ENCODE data around the gene SBNO1. TPM values are rescaled to one million over a fixed set of nuclear protein-coding genes. Genes with fewer than 3 reads are reported as not detected.

Gene SBNO1
- total and polyA plus RNA-seq, 12 donors = 3.8 to 30.9 (median 23.4) TPM

- no peak for DNase-seq
- H3K36me3 ChIP-seq (replicated peaks in 1 of 2) = peaks cover 0 to 38% of the 10 kb centered on the region in 2 donors
- no peak for TF ChIP-seq CTCF (IDR thresholded peaks at IDR 0.05)
- no peak for TF ChIP-seq POLR2A (IDR thresholded peaks at IDR 0.05)
- no peak overlapping the region for H3K4me3 ChIP-seq
- H3K27ac ChIP-seq = no peak overlapping the region
- intact Hi-C loops (cut with DNase I) = no loop called here
- no peaks in the 10 kb centered on the region for H3K9me3 ChIP-seq (replicated peaks in 1 of 3)
- 95 to 100% (median 98%) methylated on average over 2 of the region's 2 CpGs for WGBS, 4 donors
- H3K27me3 ChIP-seq = no peaks in the 10 kb centered on the region
- H3K4me1 ChIP-seq (replicated peaks in 1 of 2) = peaks cover 0 to 23% of the 10 kb centered on the region in 2 donors
Observed at GRCh38 chr12:123351349-123351748, 13.3 kb downstream of the SBNO1 start.

- H3K9me3 ChIP-seq (replicated peaks in 1 of 3) = no peaks in the 10 kb centered on the region
- H3K36me3 ChIP-seq (replicated peaks in 1 of 2) = peaks cover 0 to 53% of the 10 kb centered on the region in 2 donors
- H3K27me3 ChIP-seq = no peaks in the 10 kb centered on the region
- intact Hi-C loops (cut with DNase I) = no loop called here
- H3K4me1 ChIP-seq (replicated peaks in 1 of 2) = peaks cover 5 to 16% of the 10 kb centered on the region in 2 donors
- WGBS, 4 donors = 85 to 98% (median 91%) methylated on average over 12 of the region's 12 CpGs
- no peak overlapping the region for H3K27ac ChIP-seq
- no peak overlapping the region for H3K4me3 ChIP-seq
- TF ChIP-seq CTCF (IDR thresholded peaks at IDR 0.05) (no peak), POLR2A (IDR thresholded peaks at IDR 0.05) (no peak)
- no peak for DNase-seq
Observed at GRCh38 chr12:123346946-123347345, 17.7 kb downstream of the SBNO1 start.

- Histone ChIP-seq H3K4me3 (no peak overlapping the region), H3K4me1 (replicated peaks in 1 of 2) (peaks cover 5 to 16% of the 10 kb centered on the region in 2 donors), H3K36me3 (replicated peaks in 1 of 2) (peaks cover 0 to 57% of the 10 kb centered on the region in 2 donors), H3K9me3 (replicated peaks in 1 of 3) (no peaks in the 10 kb centered on the region), H3K27me3 (no peaks in the 10 kb centered on the region), H3K27ac (peak overlapping the region in 4 of 5 donors; percentile 30 to 66 (median 46))
- WGBS, 4 donors = 31 to 59% (median 39%) methylated on average over 6 of the region's 6 CpGs
- intact Hi-C loops (cut with DNase I) = no loop called here
- TF ChIP-seq CTCF (IDR thresholded peaks at IDR 0.05) (no peak), POLR2A (IDR thresholded peaks at IDR 0.05) (no peak)
- peak in 6 of 7 donors; percentile 56 to 81 (median 64) for DNase-seq
Observed at GRCh38 chr12:123344086-123344485, 20.6 kb downstream of the SBNO1 start.

- no peaks in the 10 kb centered on the region for H3K4me1 ChIP-seq (replicated peaks in 1 of 2)
- peaks cover 0 to 52% of the 10 kb centered on the region in 2 donors for H3K36me3 ChIP-seq (replicated peaks in 1 of 2)
- H3K4me3 ChIP-seq = no peak overlapping the region
- H3K27ac ChIP-seq = no peak overlapping the region
- no peak for DNase-seq
- 76 to 91% (median 79%) methylated on average over 5 of the region's 5 CpGs for WGBS, 4 donors
- intact Hi-C loops (cut with DNase I) = loop anchor here in 1 of 2 donors (10.0 kb wide), 1 partner anchor 72 kb away; no protein-coding TSS in a partner anchor
- H3K9me3 ChIP-seq (replicated peaks in 1 of 3) = no peaks in the 10 kb centered on the region
- TF ChIP-seq POLR2A (IDR thresholded peaks at IDR 0.05) (no peak), CTCF (IDR thresholded peaks at IDR 0.05) (no peak)
- H3K27me3 ChIP-seq = no peaks in the 10 kb centered on the region
Observed at GRCh38 chr12:123337070-123337469, 27.6 kb downstream of the SBNO1 start.
